Tibial artery (tissue), 4 donors: ENCODE results near the gene ZSCAN29.

ENCODE experiments used
- DNase-seq, 2 donors: peaks; one replicate each; pipeline ENCODE4 v3.0.0-alpha.2; 2019
- H3K27ac ChIP-seq, 2 donors: fragments of 200-600 bp; sonication (generic) in 1 of 2; 1 replicate in 1 of 2; 2 replicates in 1 of 2; pipeline ENCODE4 v1.5.1; 2018 to 2019; ENCODE audit warnings: mild to moderate bottlenecking in 1 of 2
- H3K27me3 ChIP-seq, 2 donors: fragments of 200-600 bp; sonication (generic) in 1 of 2; one replicate each; pipeline versions ENCODE4 v1.5.1 to v1.6.0; 2016 to 2019
- H3K36me3 ChIP-seq, 3 donors: fragments of 200-600 bp; sonication (generic) in 2 of 3; one replicate each; pipeline ENCODE4 v1.5.1; 2016 to 2019; ENCODE audit warnings: mild to moderate bottlenecking in 2 of 3
- H3K4me1 ChIP-seq, 4 donors: fragments of 200-600 bp; sonication (generic) in 2 of 4; 1 replicate in 3 of 4; 2 replicates in 1 of 4; pipeline ENCODE4 v1.5.1; 2016 to 2019
- H3K4me3 ChIP-seq, 2 donors: fragments of 200-600 bp; sonication (generic) in 1 of 2; 1 replicate in 1 of 2; 2 replicates in 1 of 2; pipeline ENCODE4 v1.5.1; 2018 to 2019; ENCODE audit warnings: mild to moderate bottlenecking in 2 of 2
- H3K9me3 ChIP-seq, 3 donors: fragments of 200-600 bp; sonication (generic) in 1 of 3; one replicate each; pipeline ENCODE4 v1.5.1; 2016 to 2019
- intact Hi-C: fragments of 100-400 bp; cut with DNase I; formaldehyde crosslinking; loops from one replicate; pipeline ENCODE4 v1.15.0; 2023; ENCODE audit warnings: low total_unique reads
- TF ChIP-seq, protein P1 (sequence below), 2 experiments: fragments of 200-600 bp in 1 of 2; fragments of 450-650 bp in 1 of 2; IDR thresholded peaks; one replicate each; pipeline ENCODE4 v1.5.1; 2017 to 2019; ENCODE audit warnings: antibody characterized with exemption in 2 of 2, mild to moderate bottlenecking in 1 of 2, moderate library complexity in 1 of 2

The ZSCAN29 gene

GRCh38 chr15:43318990-43319771 lies 51.7 kb downstream of the ZSCAN29 start:
- Histone ChIP-seq H3K36me3 (no peaks in the 10 kb centered on the region), H3K4me1 (no peaks in the 10 kb centered on the region), H3K27me3 (peaks cover 0 to 13% of the 10 kb centered on the region in 2 donors), H3K4me3 (no peak overlapping the region), H3K27ac (no peak overlapping the region), H3K9me3 (no peaks in the 10 kb centered on the region)
- TF ChIP-seq, protein P1, sequence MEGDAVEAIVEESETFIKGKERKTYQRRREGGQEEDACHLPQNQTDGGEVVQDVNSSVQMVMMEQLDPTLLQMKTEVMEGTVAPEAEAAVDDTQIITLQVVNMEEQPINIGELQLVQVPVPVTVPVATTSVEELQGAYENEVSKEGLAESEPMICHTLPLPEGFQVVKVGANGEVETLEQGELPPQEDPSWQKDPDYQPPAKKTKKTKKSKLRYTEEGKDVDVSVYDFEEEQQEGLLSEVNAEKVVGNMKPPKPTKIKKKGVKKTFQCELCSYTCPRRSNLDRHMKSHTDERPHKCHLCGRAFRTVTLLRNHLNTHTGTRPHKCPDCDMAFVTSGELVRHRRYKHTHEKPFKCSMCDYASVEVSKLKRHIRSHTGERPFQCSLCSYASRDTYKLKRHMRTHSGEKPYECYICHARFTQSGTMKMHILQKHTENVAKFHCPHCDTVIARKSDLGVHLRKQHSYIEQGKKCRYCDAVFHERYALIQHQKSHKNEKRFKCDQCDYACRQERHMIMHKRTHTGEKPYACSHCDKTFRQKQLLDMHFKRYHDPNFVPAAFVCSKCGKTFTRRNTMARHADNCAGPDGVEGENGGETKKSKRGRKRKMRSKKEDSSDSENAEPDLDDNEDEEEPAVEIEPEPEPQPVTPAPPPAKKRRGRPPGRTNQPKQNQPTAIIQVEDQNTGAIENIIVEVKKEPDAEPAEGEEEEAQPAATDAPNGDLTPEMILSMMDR (IDR thresholded peaks at IDR 0.05), result no peak
- intact Hi-C loops, result no loop called here
- DNase-seq, result no peak

GRCh38 chr15:43317566-43318184 lies 53.2 kb downstream of the ZSCAN29 start:
- Histone ChIP-seq H3K9me3 (no peaks in the 10 kb centered on the region), H3K36me3 (no peaks in the 10 kb centered on the region), H3K27me3 (peaks cover 0 to 19% of the 10 kb centered on the region in 2 donors), H3K4me3 (no peak overlapping the region), H3K27ac (no peak overlapping the region), H3K4me1 (no peaks in the 10 kb centered on the region)
- intact Hi-C loops, result no loop called here
- TF ChIP-seq, protein P1 (IDR thresholded peaks at IDR 0.05), result no peak
- DNase-seq, result no peak

DNA sequence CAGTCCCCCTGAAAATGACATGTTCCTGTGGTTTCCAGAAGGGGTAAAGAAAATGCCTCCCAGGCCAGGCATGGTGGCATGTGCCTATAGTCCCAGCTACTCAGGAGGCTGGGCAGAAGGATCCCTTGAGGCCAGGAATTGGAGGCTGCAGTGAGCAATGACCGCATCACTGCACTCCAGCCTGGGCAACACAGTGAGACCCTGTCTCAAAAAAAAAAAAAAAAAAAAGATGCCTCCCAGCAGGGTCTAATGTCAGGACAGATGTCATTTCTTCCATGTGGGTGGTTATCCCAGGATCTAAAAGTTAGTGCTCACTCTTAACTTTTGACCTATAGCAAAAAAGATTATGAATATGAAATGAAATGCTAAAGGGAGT lies 53.9 kb downstream of the ZSCAN29 start:
- TF ChIP-seq, protein P1 (IDR thresholded peaks at IDR 0.05), result no peak
- Histone ChIP-seq H3K36me3 (no peaks in the 10 kb centered on the region), H3K4me3 (no peak overlapping the region), H3K4me1 (no peaks in the 10 kb centered on the region), H3K27ac (no peak overlapping the region), H3K27me3 (peaks cover 0 to 19% of the 10 kb centered on the region in 2 donors), H3K9me3 (no peaks in the 10 kb centered on the region)
- intact Hi-C loops, result no loop called here
- no peak for DNase-seq

DNA sequence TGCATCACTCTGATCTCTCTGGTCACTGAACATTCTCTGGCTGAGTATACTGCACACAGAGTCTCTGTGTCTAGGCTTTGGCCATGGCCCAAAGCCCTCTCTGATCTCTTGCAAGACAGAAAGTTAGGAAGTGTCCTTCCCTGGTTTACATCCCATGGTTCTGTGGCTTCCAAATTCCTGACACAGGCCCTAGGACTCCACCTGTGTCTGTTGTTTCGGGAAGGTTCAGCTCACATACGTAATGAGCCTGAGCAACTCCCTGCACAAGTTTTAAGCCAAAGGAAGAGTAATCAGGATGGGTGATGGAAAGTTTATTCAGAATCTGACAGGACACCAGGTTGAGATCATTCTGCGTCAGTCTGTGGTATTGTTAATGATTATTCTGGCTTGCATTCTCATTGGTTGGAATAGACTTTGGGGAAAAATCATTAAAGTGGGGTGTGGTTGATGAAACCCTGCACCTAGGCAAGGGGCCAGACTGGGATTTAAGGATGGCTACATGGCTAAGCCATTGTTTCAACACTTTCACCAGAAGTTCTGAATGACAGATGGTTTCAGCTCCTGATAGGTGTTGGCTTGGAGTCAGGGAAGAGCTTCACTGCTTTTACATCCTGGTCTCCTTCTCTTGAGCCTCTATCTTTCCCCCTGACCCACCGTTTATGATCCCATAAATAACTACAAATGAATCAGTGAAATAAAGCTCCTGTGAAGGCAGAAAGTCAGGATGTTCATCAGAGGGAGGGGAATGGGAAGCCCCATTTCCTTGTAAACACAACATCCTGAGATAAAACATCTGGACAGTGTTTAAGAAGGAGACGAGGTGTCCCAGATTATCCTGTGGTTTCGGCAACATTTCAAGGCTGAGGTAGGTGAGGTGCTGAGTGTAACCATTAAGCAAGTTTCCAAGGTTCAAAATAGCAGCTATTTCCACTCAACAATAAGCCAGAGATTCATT lies 54.5 kb downstream of the ZSCAN29 start:
- Histone ChIP-seq H3K27me3 (peaks cover 0 to 22% of the 10 kb centered on the region in 2 donors), H3K4me1 (no peaks in the 10 kb centered on the region), H3K9me3 (no peaks in the 10 kb centered on the region), H3K4me3 (no peak overlapping the region), H3K27ac (no peak overlapping the region), H3K36me3 (no peaks in the 10 kb centered on the region)
- TF ChIP-seq, protein P1 (IDR thresholded peaks at IDR 0.05), result no peak
- DNase-seq, result no peak
- intact Hi-C loops, result no loop called here

GRCh38 chr15:43314171-43314570 lies 56.7 kb downstream of the ZSCAN29 start:
- DNase-seq, result no peak
- Histone ChIP-seq H3K36me3 (no peaks in the 10 kb centered on the region), H3K4me1 (no peaks in the 10 kb centered on the region), H3K27ac (no peak overlapping the region), H3K27me3 (peaks cover 0 to 35% of the 10 kb centered on the region in 2 donors), H3K9me3 (no peaks in the 10 kb centered on the region), H3K4me3 (no peak overlapping the region)
- intact Hi-C loops, result no loop called here
- TF ChIP-seq, protein P1 (IDR thresholded peaks at IDR 0.05), result no peak
